Measurements from ENCODE around the gene FAM50A.

Gene FAM50A

GRCh38 chrX:154419688-154420401 lies 24.1 kb upstream of the FAM50A start:
- no peak overlapping the region for H3K4me3 ChIP-seq (ENCODE audit: low read length)
- no peak for DNase-seq (ENCODE audit: low read depth)
- TF ChIP-seq CTCF (conservative IDR thresholded peaks at IDR 0.05; ENCODE audit: low read length) = no peak

GRCh38 chrX:154420402-154420756 lies 23.6 kb upstream of the FAM50A start:
- H3K4me3 ChIP-seq (ENCODE audit: low read length) = no peak overlapping the region
- no peak for TF ChIP-seq CTCF (conservative IDR thresholded peaks at IDR 0.05; ENCODE audit: low read length)
- DNase-seq (ENCODE audit: low read depth) = no peak

GRCh38 chrX:154426916-154427770 lies 16.8 kb upstream of the FAM50A start:
- H3K4me3 ChIP-seq (ENCODE audit: low read length) = no peak overlapping the region
- no peak for TF ChIP-seq CTCF (conservative IDR thresholded peaks at IDR 0.05; ENCODE audit: low read length)
- no peak for DNase-seq (ENCODE audit: low read depth)

- no peak for TF ChIP-seq CTCF (conservative IDR thresholded peaks at IDR 0.05; ENCODE audit: low read length)
- DNase-seq (ENCODE audit: low read depth) = peak; percentile 95
These were observed 15.5 kb upstream of the FAM50A start, which contains the start of gene ATP6AP1 for GRCh38 chrX:154428176-154429171. ATP6AP1 (plus strand) TSS chrX:154428677; CDS start chrX:154428693, 16 bp downstream.

GRCh38 chrX:154429711-154430110 lies 14.2 kb upstream of the FAM50A start:
- peak overlapping the region; percentile 67 for H3K4me3 ChIP-seq (ENCODE audit: low read length)
- DNase-seq (ENCODE audit: low read depth) = no peak
- TF ChIP-seq CTCF (conservative IDR thresholded peaks at IDR 0.05; ENCODE audit: low read length) = no peak

More at GRCh38 chrX:154428176-154429171, 15.5 kb upstream of the FAM50A start, which contains the start of gene ATP6AP1:
- H3K4me3 ChIP-seq (ENCODE audit: low read length) = peak within 1 kb of the TSS; percentile 67

GRCh38 chrX:154430479-154430878 lies 13.5 kb upstream of the FAM50A start:
- no peak for TF ChIP-seq CTCF (conservative IDR thresholded peaks at IDR 0.05; ENCODE audit: low read length)
- no peak for DNase-seq (ENCODE audit: low read depth)
- H3K4me3 ChIP-seq (ENCODE audit: low read length) = no peak overlapping the region

Data from AG10803 (cell line).